Measurements from ENCODE around the gene FBRSL1.

Gene FBRSL1

DNA sequence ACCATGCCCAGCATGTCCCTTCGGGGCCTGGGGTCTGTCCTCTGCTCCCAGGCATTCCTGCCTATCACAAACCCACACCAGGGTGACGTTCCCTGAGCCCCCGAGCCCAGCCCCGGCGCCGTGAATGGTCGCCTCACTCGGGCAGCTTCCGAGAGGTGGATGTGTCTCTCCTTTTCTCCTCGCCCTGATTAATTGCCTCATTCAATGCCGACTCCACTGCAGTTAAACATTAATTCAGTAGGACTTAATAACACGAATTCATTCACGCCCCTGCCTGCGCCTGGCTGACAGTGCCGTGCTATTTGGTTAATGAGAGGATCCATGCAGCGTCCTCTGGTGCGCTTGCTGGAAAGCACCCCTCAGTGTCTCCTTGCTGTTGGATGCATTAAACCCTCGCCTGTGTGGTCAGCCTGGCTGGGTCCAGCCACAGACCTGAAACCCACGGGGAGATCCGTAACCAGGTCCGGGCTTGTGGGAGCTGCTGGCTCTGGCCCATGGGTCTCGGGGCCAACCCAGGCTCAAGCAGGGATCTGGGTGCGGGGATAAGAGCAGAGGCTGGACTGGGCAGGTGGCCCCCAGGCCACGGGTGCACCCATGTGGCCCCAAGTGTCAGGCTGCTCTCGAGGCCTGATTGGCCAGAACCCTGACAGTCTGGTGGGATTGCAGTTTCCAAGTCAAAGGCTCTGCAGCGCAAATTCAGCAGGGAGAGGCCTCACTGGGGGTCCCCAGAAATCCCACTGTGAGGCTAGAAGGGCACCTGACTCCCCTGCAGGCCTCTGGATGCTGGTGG lies 55.4 kb downstream of the FBRSL1 start:
- DNase-seq, result no peak

DNA sequence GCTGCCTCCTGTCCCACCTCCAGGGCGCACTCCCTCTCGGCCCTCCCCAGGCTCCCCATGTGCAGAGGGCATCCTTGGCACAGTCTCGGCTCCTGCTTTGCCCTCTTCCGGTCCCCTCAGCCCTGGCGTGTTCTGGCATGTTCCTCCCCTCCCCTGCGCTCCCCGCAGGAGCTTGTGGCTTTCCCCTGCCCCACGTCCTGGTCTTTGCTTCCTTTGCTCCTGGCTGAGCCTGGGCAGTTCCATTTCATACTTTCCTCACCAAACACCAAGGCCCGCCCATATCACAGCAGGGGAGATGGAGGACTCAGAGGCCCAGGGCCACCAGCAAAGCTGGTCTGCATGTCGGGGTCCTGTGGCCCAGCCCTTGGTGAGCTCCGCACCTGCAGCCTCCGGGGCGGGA lies 56.0 kb downstream of the FBRSL1 start:
- DNase-seq, result no peak

DNA sequence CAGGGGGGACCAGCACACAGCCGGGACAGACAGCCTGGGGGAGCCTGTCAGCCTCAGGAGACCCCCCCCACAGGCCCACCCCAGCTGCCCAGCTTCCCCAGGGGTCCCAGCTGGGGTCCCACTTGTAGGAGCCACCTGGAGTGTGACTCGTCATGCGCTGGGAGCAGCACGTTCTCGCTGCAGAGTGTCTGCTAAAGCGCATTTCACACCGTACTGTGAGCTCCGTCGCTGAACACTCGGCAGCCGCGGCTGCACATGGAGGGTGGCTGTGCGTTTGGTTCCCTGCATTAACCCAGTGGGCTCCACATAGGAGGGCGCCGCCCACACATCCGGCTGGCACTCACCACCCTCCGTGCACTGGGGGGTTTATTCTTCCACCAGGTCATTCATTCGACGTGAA lies 56.7 kb downstream of the FBRSL1 start:
- DNase-seq, result no peak

DNA sequence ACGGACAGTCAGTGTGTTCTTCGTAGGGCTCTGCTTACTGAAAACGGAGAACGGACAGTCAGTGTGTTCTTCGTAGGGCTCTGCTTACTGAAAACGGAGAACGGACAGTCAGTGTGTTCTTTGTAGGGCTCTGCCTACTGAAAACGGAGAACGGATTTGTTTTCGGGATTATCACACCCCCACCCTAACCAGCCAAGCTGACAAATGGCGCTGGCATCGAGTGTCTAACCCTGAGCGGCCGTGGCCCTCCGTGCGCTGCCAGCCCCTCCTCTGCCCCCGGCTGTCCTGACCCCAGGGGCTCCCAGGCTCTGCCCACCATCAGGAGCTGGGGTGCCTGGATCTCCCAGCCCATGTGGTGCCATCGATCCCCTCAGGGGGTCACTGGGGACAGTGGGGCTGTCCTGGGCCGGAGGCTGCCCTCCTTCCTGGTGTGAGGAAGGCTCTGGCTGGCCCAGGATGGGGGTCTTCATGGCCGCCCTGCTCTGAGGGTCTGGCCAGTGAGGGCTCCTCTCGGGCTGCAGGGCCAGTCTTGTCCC lies 57.3 kb downstream of the FBRSL1 start:
- DNase-seq, result no peak

DNA sequence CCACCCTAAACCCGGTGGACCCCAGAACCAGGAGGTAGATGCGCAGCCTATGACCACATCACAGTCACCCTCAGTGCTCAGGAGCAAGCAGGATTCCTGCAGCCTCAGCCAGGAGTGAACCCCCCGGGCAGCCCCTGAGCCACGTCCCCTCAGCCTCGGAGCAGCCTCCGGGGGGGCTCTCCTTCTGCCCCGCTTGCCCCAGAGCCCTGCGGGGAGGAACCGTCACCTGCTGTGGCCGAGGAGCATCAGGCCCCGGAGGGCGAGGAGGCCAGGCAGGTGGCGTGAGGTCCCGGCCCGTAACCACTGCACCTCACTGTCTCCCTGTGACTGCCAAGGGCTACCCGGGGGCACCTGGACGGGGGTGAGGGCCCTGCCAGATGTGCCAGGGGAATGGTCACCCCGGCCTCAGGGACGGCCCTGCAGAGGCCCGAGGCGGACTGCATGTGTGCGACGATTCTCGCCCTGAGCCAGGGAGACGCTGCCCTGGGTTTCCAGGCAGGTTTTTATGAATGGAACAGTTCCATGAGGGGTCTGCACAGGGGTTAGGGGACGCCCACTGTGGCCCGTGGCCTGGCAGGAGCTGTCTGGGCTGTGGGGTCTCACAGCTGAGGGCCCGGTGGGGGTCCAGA lies 58.6 kb downstream of the FBRSL1 start:
- DNase-seq, result no peak

DNA sequence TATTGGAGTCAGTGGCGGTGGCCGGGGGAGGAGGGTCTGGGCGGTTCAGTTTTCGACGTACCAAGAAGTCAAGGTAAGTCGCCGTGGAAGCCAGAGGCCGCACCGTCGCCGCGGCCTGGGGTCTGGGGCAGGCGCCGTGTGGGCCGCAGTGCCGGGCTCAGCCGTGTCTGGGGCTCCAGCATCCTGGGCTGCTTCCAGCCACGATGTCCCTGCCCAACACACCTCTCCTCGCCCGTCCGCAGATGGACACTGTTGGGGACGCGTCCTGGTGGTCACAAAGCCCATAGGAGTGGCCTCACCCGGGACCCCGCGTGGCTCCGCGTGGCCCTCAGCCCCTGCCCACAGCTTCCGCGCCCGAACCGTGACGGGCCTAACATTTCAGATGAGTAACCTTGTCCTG lies 59.1 kb downstream of the FBRSL1 start:
- no peak for DNase-seq

DNA sequence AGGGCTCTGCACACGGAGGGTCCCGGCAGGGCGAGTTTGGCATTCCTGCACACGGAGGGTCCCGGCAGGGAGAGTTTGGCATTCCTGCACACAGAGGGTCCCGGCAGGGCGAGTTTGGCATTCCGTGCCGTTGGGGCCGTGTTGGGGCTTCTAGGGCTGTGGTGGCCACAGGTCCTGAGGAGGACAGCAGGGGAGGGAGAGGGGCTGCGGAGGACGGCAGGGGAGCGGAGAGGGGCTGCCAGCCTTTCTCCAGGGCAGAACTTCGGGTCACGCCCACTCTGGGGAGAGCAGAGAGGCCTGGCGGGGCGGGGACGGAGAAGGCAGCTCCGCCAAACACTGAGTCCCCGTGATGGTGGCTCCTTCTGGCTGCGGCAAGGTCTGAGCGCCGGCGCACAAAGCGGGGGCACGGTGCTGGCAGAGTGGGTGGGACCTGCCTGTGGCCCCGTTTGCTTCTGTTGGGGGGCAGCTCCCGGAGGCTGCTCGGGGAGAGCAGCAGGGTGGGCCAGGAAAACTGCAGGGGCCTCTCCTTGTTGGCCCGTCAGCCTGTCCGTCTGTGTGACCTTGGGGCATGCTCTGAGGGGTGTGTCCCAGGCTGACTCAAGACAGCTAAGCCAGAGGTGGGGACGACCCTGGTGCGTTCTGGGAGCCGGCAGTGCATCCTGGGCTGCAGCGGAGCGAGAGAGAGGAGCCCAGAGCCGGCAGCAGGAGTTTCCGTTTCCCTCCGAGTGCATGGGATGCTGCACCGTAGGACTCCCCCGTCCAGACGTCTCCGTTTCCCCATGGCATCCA lies 60.3 kb downstream of the FBRSL1 start:
- DNase-seq, result no peak

DNA sequence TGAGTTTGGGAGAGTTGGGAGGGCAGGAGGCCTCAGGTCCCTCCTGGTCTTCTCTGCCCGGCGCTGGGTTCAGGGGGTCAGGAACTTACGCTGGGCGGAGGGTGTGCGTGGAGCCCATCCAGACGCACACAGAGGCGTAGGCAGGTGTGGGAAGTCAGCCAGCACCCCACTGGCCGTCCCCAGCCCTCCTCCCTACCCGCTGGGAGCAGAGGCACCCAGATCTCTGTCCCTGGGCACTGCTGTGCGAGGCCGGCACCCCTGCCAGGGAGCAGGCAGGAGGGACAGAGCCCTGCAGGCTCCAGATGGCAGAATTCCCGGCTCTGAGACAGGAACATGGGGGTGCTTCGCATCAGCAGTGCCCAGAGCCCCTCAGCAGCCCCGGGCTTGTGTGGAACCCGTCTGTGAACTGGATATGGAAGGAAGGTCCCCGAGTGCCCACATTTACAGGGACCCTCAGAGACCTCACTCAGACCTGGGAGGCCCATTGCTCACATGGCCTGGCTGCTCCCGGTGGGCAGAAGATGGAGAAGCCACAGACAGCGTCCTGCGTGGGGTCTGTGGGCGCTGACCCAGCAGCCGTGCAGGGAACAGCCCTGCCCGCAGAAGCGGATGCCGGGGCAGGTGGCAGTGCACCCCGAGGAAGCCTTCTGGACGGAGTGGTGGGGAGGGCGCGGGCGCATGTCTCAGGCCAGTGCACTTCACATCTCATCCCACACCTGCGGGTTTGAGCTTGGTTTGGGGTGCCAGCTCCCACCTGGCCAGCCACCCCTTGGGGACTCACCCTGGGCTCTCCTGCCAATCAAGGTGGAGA lies 61.1 kb downstream of the FBRSL1 start:
- no peak for DNase-seq

DNA sequence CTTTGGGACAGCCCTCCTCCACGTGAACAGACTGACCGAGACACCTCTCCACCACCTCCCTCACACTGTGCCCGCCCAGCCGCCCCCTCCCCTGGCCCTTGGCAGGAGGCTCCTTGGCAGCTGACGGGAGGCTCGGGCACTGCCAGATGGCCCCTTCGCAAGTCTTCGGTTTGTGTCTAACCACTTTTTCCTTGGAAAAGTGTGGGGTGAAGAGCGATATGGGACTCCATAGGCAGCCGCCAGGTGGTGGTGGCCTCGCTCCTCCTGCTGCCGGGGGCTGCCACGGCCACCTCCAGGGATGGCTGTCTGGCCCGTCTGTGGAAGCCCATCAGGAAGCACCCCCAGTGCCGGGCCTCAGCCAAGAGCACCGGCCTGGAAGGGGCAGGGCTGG lies 61.7 kb downstream of the FBRSL1 start:
- no peak for DNase-seq

DNA sequence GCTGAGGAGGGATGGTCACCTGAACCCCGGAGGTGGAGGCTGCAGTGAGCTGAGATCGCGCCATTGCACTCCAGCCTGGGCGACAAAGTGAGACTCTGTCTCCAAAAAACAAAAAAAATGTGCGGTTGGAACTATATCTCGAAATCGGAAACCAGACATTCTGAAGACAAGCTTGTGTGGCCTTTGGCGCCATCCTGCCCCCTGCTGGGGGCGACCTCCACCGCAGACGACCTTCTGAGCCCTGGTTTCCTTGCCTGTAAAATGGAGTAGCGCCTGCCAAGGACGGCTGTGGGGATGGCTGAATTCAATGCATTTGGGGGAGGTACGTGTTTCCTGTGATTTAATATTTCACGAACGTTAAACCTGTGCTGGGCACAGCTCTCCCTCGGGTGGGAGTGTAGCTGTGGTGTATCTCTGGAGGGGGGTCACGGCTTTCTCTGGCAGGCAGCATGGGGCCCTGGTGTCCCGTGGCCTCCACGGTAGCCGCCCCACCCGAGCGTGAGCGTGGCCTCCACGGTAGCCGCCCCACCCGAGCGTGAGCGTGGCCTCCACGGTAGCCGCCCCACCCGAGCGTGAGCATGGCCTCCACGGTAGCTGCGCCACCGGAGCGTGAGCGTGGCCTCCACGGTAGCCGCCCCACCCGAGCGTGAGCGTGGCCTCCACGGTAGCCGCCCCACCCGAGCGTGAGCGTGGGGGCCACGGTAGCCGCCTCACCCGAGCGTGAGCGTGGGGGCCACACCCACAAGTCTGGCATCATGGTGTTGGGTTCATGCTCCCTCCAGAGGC lies 65.1 kb downstream of the FBRSL1 start:
- DNase-seq, result no peak

DNA sequence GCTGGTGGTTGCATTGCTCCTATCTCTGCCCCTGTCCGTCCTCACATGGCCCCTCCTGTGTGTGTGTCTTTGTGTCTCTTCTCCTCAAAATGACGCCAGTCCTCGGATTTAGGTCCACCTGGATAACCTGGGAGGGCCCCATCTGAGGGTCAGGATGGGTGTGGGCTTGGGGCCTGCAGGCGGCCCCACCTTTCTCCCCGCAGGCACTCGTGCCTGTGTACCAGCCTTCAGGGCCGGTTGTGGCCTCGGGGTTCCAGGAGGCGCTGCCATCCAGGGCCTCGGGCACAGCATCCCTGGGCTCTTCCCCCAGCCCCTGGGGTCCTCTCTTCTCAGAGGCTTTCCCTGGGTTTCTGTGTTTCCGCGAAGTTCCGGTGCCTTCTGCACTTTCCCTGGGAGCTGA lies 65.7 kb downstream of the FBRSL1 start:
- DNase-seq, result no peak

DNA sequence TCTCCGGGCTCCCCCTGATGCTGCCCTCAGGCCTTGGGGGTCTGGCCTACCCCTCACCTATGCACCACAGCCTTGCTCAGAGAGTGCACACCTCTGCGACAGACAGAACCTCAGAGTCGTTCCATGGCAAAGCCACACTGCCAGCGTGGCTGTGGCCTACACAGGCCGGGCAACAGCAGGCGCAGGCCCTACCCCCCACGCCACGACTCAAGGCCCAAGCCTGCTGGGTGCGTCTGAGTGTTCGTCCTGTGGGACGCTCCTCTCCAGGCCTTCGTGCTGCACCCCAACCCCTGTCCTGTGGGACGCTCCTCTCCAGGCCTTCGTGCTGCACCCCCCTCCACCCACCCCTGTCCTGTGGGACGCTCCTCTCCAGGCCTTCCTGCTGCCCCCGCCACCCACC lies 66.3 kb downstream of the FBRSL1 start:
- DNase-seq, result no peak

DNA sequence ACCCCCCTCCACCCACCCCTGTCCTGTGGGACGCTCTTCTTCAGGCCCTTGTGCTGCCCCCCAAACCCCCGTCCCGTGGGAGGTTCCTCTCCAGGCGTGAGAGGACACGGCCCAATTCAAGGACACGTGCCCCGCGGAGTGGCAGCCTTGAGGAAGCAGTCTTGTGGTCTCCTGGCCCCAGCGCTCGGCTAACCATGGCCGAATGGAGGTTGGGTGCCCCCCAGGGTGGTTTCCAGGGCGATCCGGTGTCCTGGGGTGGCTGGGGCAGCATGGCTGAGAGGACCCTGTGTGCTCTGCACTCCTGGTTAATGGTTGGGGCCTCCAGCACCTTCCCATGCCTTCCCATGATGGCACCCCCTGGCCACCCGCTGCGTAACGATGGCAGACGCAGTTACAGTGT lies 66.8 kb downstream of the FBRSL1 start:
- no peak for DNase-seq

DNA sequence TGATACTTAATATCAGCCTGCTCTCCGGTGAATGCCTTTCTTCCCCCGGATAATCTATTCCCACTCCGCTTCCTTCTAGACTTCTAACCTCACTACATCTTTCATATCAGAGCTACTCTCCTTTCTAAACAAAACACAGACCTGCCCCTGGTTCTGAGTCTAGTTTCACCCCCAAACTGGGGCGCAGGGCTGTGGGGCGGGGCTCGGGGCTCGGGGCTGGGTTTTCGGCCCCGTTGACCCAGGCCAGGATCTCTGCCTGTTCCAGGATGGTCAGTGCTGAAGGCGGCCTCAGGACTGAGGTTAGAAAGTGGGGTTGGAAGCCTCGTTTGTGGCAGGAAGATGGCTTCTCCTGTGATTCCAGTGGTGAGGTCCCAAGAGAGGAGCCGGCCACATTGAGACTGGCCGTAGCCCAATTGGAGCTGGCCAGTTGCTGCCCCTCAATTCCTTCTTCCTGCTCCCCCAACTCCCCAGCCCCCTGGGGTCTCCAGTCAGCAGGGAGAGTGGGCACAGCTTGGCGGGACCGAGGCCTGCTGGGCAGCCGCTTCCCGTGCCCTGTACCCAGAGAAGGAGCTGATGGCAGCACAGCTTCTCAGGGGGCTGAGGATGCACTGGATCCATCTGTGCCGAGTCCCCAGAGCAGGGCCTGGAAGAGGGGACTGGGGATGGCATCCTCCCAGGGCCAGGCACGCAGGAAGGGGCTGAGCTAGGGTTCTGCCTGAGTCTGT lies 67.5 kb downstream of the FBRSL1 start:
- DNase-seq, result no peak

DNA sequence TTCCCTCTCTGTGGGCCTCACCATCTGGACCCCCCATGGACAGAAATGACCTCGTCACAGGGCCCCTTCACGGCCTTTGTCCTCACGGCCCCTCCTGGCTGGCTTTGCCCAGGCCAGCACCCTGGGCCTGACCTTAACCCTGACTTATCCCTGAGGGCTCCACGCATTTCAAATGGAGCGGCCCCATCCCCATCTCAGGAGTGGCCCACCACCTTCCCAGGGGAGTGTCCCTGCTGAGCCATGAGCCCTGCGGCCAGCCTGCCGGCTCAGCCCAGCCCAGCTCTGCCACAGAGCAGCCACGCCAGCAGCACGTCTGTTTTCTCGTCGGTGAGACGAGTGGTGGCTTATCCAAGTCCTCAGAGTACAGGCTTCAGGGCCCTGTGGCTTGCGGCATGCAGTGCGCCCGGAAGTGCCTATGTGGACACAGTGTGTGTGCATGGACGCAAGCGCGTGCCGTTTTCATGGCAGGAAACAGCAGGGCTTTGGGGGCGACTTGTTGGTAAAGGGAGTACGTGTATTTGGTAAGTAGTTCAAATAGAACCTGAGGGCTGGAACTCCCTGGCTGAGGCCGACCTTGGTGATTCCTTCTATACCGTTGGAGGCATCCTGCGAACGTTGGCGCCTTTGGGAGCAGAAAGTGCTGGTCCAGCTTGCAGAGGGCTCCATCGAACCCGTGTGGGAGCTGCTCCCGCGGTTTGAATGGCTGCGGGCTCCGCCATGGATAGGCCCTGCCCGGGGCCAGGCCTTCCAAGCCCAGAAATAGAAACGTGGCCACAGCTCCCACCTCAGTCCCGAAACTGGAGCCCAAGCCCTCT lies 68.3 kb downstream of the FBRSL1 start:
- DNase-seq, result no peak

DNA sequence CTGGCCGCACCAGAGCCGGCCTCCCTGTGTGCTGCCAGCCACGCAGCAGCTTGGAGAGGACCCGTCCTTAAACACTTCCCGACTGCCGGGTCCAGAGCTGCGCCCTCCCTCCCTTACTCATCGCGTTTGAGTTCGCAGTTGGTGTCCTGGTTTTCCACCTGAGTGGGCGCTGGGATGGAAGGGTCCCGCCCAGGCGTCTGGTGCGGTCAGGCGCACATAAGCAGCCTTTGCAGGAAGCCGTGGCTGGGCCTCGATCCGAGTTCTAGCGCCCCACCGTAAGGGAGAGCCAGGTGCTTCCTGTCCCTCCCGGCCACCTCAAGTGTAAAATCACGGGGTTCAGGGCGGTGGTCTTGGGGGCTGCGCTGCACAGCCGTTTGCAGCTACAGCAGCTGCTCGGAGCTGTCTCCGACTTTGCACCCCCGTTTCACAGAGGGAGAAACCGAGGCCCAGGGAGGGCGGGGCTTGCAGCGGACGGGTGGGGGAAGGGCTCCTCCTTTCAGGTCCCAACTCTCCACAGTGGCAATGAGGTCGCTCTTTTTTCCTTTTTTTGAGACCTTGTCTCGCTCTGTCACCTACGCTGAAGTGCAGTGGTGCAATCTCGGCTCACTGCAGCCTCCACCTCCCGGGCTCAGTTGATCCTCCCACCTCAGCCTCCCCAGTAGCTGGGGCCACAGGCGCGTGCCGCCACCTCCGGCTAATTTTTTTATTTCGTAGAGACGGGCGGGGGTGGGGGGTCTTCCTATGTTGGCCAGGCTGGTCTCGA lies 69.1 kb downstream of the FBRSL1 start:
- no peak for DNase-seq

DNA sequence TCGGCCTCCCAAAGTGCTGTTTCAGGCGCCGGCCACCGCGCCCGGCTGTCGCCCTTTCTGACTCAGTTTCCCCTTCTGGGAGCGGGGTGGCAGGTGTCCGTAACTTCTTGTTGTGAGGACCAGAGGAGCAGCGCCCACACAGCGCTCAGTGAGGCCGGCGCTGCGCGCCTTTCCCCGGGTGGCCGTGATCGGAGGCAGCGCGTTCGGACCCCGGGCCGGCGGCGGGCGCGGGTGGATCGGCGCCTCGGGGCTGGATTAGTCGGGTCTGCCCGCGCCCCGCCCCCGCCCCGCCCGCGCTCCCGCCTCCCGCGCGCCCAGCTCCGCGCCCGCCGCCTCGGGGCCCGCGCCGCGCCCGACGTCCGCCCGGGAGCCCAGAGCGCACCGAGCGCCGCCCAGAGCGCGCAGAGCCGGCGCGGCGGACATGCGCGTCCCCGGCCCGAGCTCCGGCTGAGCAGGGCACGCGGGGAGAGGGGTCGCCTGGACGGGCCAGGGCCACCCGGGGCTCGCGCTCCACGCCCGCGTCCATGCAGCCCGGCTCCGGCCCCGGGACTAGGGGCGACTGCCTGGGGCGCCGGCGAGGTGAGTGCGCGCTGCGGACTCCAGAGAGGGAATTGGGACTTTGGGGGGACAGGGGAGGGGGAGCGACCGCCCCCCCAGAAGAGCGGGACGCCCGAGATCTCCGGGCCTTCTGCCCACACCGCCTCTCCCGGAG lies 69.9 kb downstream of the FBRSL1 start:
- peak; percentile 18 for DNase-seq

DNA sequence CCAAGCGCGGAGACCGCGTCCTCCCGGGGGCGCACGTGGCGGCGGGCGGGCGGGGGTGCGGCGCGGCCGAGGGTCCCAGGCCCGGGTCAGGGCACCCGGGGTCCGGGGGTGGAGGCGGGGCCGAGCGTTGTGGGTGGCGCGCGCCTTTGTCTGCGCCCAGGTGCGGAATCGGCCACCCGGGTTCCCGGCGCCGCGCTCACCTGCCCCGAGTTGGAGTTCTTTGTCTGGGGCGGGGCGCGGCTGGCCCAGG lies 70.3 kb downstream of the FBRSL1 start:
- no peak for DNase-seq

All from suppressor macrophage treated with lipopolysaccharide for 4 hours (primary cell).